ENCODE results near the gene EFR3B. TPM values are rescaled to one million over a fixed set of nuclear protein-coding genes. Genes with fewer than 3 reads are reported as not detected.

Gene EFR3B
- total RNA-seq, 1 donor from 2014 or later: 0.07 TPM

GRCh38 chr2:25115249-25115883, 73.5 kb downstream of the EFR3B start:
- Mint-ChIP-seq H3K36me3 (ENCODE audit: low read depth) (no peaks in the 10 kb centered on the region), H3K4me3 (no peak overlapping the region), H3K9me3 (no peaks in the 10 kb centered on the region), H3K27ac (no peak overlapping the region), H3K4me1 (no peaks in the 10 kb centered on the region), H3K27me3 (peaks cover 1% of the 10 kb centered on the region)
- no peak for TF ChIP-seq CTCF (IDR thresholded peaks at IDR 0.05)
- CTCF ChIA-PET: no interaction called here
- no peak for ATAC-seq (ENCODE audit: low read depth)
- DNase-seq: no peak
- intact Hi-C loops (cut with micrococcal nuclease): no loop called here
- POLR2A ChIA-PET: no interaction called here

- DNase-seq (no peak), ATAC-seq (ENCODE audit: low read depth) (no peak)
- Mint-ChIP-seq H3K4me3 (no peak overlapping the region), H3K27me3 (peaks cover 1% of the 10 kb centered on the region), H3K4me1 (no peaks in the 10 kb centered on the region), H3K9me3 (no peaks in the 10 kb centered on the region), H3K27ac (no peak overlapping the region), H3K36me3 (ENCODE audit: low read depth) (no peaks in the 10 kb centered on the region)
- ChIA-PET CTCF (no interaction called here), POLR2A (interaction anchor here (0.5 kb wide), 1 partner anchor 1022 kb away, joined by 4 read pairs; no protein-coding TSS in a partner anchor)
- intact Hi-C loops (cut with micrococcal nuclease): no loop called here
- TF ChIP-seq CTCF (IDR thresholded peaks at IDR 0.05): no peak
Measured at GRCh38 chr2:25115902-25116301, 74.0 kb downstream of the EFR3B start.

GRCh38 chr2:25116956-25117355, 75.1 kb downstream of the EFR3B start:
- ChIA-PET POLR2A (no interaction called here), CTCF (no interaction called here)
- intact Hi-C loops (cut with micrococcal nuclease): no loop called here
- Mint-ChIP-seq H3K27me3 (peaks cover 1% of the 10 kb centered on the region), H3K4me3 (no peak overlapping the region), H3K36me3 (ENCODE audit: low read depth) (no peaks in the 10 kb centered on the region), H3K27ac (no peak overlapping the region), H3K9me3 (no peaks in the 10 kb centered on the region), H3K4me1 (no peaks in the 10 kb centered on the region)
- ATAC-seq (ENCODE audit: low read depth) (no peak), DNase-seq (no peak)
- no peak for TF ChIP-seq CTCF (IDR thresholded peaks at IDR 0.05)

GRCh38 chr2:25119263-25119662, 77.4 kb downstream of the EFR3B start:
- TF ChIP-seq CTCF (IDR thresholded peaks at IDR 0.05): no peak
- POLR2A ChIA-PET: no interaction called here
- Mint-ChIP-seq H3K36me3 (ENCODE audit: low read depth) (no peaks in the 10 kb centered on the region), H3K27me3 (peaks cover 8% of the 10 kb centered on the region), H3K9me3 (no peaks in the 10 kb centered on the region), H3K27ac (no peak overlapping the region), H3K4me3 (no peak overlapping the region), H3K4me1 (no peaks in the 10 kb centered on the region)
- intact Hi-C loops (cut with micrococcal nuclease): no loop called here
- CTCF ChIA-PET: interaction anchor here (1.9 kb wide), 1 partner anchor 10 kb away, joined by 9 read pairs; no protein-coding TSS in a partner anchor
- DNase-seq (no peak), ATAC-seq (ENCODE audit: low read depth) (no peak)

- H3K27me3 Mint-ChIP-seq: peaks cover 6% of the 10 kb centered on the region
- H3K27ac Mint-ChIP-seq: no peak overlapping the region
- H3K36me3 Mint-ChIP-seq (ENCODE audit: low read depth): no peaks in the 10 kb centered on the region
- intact Hi-C loops (cut with micrococcal nuclease): no loop called here
- no peak for TF ChIP-seq CTCF (IDR thresholded peaks at IDR 0.05)
- ATAC-seq (ENCODE audit: low read depth) (no peak), DNase-seq (no peak)
- ChIA-PET POLR2A (no interaction called here), CTCF (no interaction called here)
- H3K4me3 Mint-ChIP-seq: no peak overlapping the region
- no peaks in the 10 kb centered on the region for H3K9me3 Mint-ChIP-seq
- no peaks in the 10 kb centered on the region for H3K4me1 Mint-ChIP-seq
Measured at GRCh38 chr2:25122367-25122766, 80.5 kb downstream of the EFR3B start.
